GM12801 (cell line): ENCODE data around the gene CLDN19.

Experiments used
- CTCF ChIP-seq: IDR thresholded peaks from one replicate; pipeline ENCODE4 v1.5.1; 2011; ENCODE audit warnings: control low read depth; ENCODE audit not compliant: insufficient read length; ENCODE audit errors: extremely low read depth

CLDN19 gene

DNA sequence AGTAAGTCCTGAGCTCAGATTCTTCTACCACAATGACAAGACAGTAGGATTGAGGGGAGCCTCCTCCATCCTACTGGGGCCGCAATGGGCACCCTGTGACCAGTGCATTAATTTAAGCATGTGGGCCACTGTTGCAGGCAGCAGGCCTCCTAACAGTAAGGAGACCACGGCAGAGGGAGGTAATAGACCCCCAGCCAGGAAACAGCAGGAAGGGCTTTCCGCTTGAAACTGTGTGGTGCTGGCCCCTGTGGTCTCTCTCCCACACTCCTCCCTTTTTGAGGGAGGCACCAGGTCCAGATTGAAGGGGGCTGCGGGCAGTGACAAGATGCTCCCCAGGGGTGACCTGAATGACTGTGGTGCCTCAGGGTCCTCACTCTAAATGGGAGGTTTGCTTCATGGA is 1.7 kb upstream of the CLDN19 start:
- TF ChIP-seq CTCF = no peak

- no peak for TF ChIP-seq CTCF
Observed at GRCh38 chr1:42740851-42741580, 980 bp upstream of the CLDN19 start.

GRCh38 chr1:42738678-42739226 is 1.3 kb downstream of the CLDN19 start:
- TF ChIP-seq CTCF = no peak

DNA sequence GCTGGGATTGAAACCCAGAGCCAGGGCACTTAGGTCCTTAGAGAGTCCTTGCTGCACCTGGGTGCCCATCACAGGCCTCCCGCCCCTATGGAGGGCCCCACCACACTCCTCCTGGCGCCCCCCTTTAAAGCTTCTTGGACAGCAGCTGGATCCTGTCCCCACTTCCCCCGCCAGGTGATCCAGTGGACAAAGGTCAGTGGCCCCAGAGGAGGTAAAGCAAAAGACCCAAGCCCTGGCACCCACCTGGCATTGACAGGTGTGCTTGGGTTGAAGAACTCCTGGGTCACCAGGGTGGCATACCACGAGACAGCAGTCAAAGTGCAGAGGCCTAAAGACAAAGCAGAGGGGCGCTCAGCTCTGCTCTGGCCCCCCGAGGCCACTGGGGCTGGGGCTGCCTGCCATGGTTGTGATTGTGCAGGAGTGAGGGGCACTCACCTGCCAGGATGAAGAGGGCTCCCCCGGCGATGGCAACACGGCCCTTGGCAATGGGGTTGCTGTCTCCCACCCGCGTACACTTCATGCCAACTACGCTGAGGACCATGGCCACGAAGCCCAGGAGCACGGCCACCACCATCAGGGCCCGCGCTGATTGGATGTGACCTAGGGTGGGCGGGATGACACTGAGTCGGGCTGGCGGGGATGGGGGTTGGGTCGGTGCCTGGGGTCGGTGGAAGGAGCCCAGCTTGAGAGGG is 1.9 kb downstream of the CLDN19 start:
- no peak for TF ChIP-seq CTCF

DNA sequence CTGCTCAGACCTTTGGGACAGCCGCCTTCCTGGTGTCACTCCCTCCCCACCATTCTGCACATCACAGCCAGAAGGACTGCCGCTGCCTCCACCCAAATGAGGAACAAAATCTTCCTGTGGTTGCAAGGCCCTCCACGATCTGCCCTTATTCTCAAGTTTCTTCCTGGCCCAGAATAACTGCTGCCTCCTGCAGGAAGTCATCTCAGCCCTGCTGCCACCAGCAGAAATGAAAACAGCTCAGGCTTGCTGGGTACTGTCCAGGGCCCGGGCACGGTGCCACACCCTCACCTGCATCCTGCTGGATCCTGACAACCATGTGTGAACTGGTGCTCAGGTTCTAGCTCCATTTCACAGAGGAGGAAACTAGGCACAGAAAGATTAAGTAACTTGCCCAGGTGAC is 2.8 kb downstream of the CLDN19 start:
- TF ChIP-seq CTCF = no peak

- no peak for TF ChIP-seq CTCF
Observed at GRCh38 chr1:42736571-42737200, 3.4 kb downstream of the CLDN19 start.

DNA sequence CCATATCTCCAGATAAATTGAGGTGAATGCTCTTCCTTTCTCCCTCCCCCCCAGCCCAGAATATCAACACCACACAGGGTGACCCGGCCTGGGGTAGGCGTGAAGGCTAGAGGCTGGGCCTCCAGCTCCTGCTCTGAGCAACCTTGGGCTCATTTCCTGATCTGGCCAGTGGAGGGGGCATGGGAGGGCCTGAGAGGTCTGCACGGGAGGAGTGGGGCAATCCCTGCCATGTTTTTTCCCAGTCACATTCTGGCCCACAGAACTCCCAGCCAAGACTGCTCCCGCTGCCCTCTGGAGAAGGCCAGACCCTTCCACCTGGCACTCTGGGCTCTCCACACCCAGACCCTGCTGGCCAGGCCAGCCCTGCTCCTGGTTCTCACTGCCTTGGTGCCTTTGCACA is 3.9 kb downstream of the CLDN19 start:
- no peak for TF ChIP-seq CTCF
